Neural cell (in vitro differentiated cells): ENCODE measurements around the gene MYO18A. TPM values are rescaled to one million over a fixed set of nuclear protein-coding genes. Genes with fewer than 3 reads are reported as not detected.

Source experiments
- H2AFZ ChIP-seq: fragments of 200-600, 300-800 bp; sonication (generic), shearing (Covaris generic); 2 replicates; pipeline ENCODE4 v1.6.0; 2014; ENCODE audit warnings: low read depth, mild to moderate bottlenecking, antibody characterized with exemption, low read length, moderate library complexity
- H3F3A ChIP-seq: fragments of 200-600 bp; shearing (Covaris generic); 2 replicates; pipeline ENCODE4 v1.6.1; 2016; ENCODE audit warnings: mild to moderate bottlenecking, moderate library complexity, mixed read lengths, antibody characterized with exemption, low read length; ENCODE audit not compliant: insufficient read depth, poor library complexity, severe bottlenecking
- H3K27ac ChIP-seq: fragments of 200-600, 300-800 bp; sonication (generic), shearing (Covaris generic); 2 replicates; pipeline ENCODE4 v1.5.1; 2014; ENCODE audit warnings: mild to moderate bottlenecking, low read length, moderate library complexity
- H3K27me3 ChIP-seq: fragments of 300-800, 200-600 bp; sonication (generic), shearing (Covaris generic); 2 replicates; pipeline ENCODE4 v1.6.0; 2014; ENCODE audit warnings: mild to moderate bottlenecking, low read depth, low read length, moderate library complexity; ENCODE audit not compliant: insufficient read depth
- H3K36me3 ChIP-seq: fragments of 300-800, 200-600 bp; sonication (generic), shearing (Covaris generic); 2 replicates; pipeline ENCODE4 v1.5.1; 2014; ENCODE audit warnings: mild to moderate bottlenecking, antibody characterized with exemption, low read length, moderate library complexity; ENCODE audit not compliant: insufficient read depth
- H3K4me2 ChIP-seq: fragments of 300-800, 200-600 bp; sonication (generic), shearing (Covaris generic); 2 replicates; pipeline ENCODE4 v1.6.0; 2014; ENCODE audit warnings: mild to moderate bottlenecking, low read length
- H3K4me3 ChIP-seq: fragments of 300-800, 200-600 bp; sonication (generic), shearing (Covaris generic); 2 replicates; pipeline ENCODE4 v1.5.1; 2014; ENCODE audit warnings: mild to moderate bottlenecking, low read length, moderate library complexity
- H3K79me2 ChIP-seq: fragments of 200-600 bp; shearing (Covaris generic); replicated peaks from 2 replicates; pipeline ENCODE4 v1.6.0; 2014; ENCODE audit warnings: mild to moderate bottlenecking, low read length, moderate library complexity; ENCODE audit not compliant: insufficient read depth
- H3K9ac ChIP-seq: fragments of 300-800, 200-600 bp; sonication (generic), shearing (Covaris generic); 2 replicates; pipeline ENCODE4 v1.6.1; 2016; ENCODE audit warnings: mild to moderate bottlenecking, low read length, mixed read lengths
- H3K9me2 ChIP-seq: fragments of 200-600 bp; shearing (Covaris generic); 2 replicates; pipeline ENCODE4 v1.6.1; 2016; ENCODE audit warnings: mild to moderate bottlenecking, low read length, mixed read lengths; ENCODE audit not compliant: insufficient read depth
- H3K9me3 ChIP-seq: fragments of 200-600, 300-800 bp; sonication (generic), shearing (Covaris generic); 2 replicates; pipeline ENCODE4 v1.6.1; 2016; ENCODE audit warnings: mild to moderate bottlenecking, mixed run types, low read length, moderate library complexity, mixed read lengths
- H4K20me1 ChIP-seq: fragments of 200-600 bp; shearing (Covaris generic); 2 replicates; pipeline ENCODE4 v1.6.1; 2016; ENCODE audit warnings: mild to moderate bottlenecking, mixed run types; ENCODE audit not compliant: insufficient read depth
- CTCF ChIP-seq: fragments of 450-650 bp; IDR thresholded peaks from 2 replicates; pipeline ENCODE4 v1.5.1; 2014; ENCODE audit warnings: antibody characterized with exemption, mild to moderate bottlenecking, moderate library complexity; ENCODE audit not compliant: poor library complexity, severe bottlenecking
- EP300 ChIP-seq: fragments of 450-650 bp; conservative IDR thresholded peaks from 2 replicates; pipeline ENCODE4 v1.6.1; 2014; ENCODE audit warnings: antibody characterized with exemption, mild to moderate bottlenecking, moderate library complexity; ENCODE audit not compliant: poor library complexity, severe bottlenecking
- EZH2 ChIP-seq: fragments of 200-600, 300-800 bp; shearing (Covaris generic), sonication (generic); IDR thresholded peaks from 2 replicates; pipeline ENCODE4 v1.6.1; 2014; ENCODE audit warnings: antibody characterized with exemption, low read length, borderline replicate concordance, mild to moderate bottlenecking; ENCODE audit not compliant: insufficient read depth, poor library complexity, severe bottlenecking
- MXI1 ChIP-seq: fragments of 450-650 bp; conservative IDR thresholded peaks from 2 replicates; pipeline ENCODE4 v1.6.1; 2014; ENCODE audit warnings: antibody characterized with exemption, mild to moderate bottlenecking; ENCODE audit not compliant: poor library complexity, severe bottlenecking
- POLR2AphosphoS5 ChIP-seq: IDR thresholded peaks from 2 replicates; pipeline ENCODE4 v1.6.1; 2012
- RAD21 ChIP-seq: fragments of 450-650 bp; conservative IDR thresholded peaks from 2 replicates; pipeline ENCODE4 v1.6.1; 2014; ENCODE audit warnings: antibody characterized with exemption, mild to moderate bottlenecking, moderate library complexity
- REST ChIP-seq: IDR thresholded peaks from 2 replicates; pipeline ENCODE4 v1.6.1; 2012; ENCODE audit warnings: borderline replicate concordance
- SMC3 ChIP-seq: fragments of 450-650 bp; conservative IDR thresholded peaks from 2 replicates; pipeline ENCODE4 v1.6.1; 2014; ENCODE audit warnings: antibody characterized with exemption, mild to moderate bottlenecking, moderate library complexity; ENCODE audit not compliant: poor library complexity
- TAF1 ChIP-seq: IDR thresholded peaks from 2 replicates; pipeline ENCODE4 v1.6.1; 2012; ENCODE audit warnings: low read depth
- polyA plus RNA-seq: library from polyadenylated mRNA; depleted of rRNA; stranded (reverse); fragments of >200 nt; gene quantifications from 2 replicates; pipeline ENCODE4 v1.2.3, GENCODE V29; 2014

Gene MYO18A
- polyA plus RNA-seq, 1 donor from 2014 or later: 21.6 TPM

GRCh38 chr17:29216856-29217255, 36.7 kb upstream of the MYO18A start:
- H3K27ac ChIP-seq: no peak overlapping the region
- no peaks in the 10 kb centered on the region for H4K20me1 ChIP-seq
- no peaks in the 10 kb centered on the region for H3K9me3 ChIP-seq
- no peak overlapping the region for H3K4me2 ChIP-seq
- no peaks in the 10 kb centered on the region for H3K9me2 ChIP-seq
- H3K9ac ChIP-seq: no peak overlapping the region
- H2AFZ ChIP-seq: no peak overlapping the region
- H3K79me2 ChIP-seq: no peaks in the 10 kb centered on the region
- no peak overlapping the region for H3K4me3 ChIP-seq
- no peaks in the 10 kb centered on the region for H3K27me3 ChIP-seq
- no peaks in the 10 kb centered on the region for H3K36me3 ChIP-seq
- TF ChIP-seq CTCF (no peak), EZH2 (no peak), MXI1 (no peak), RAD21 (no peak), REST (no peak), EP300 (no peak), POLR2AphosphoS5 (no peak), SMC3 (no peak), TAF1 (no peak)
- no peaks in the 10 kb centered on the region for H3F3A ChIP-seq

GRCh38 chr17:29216181-29216580, 36.0 kb upstream of the MYO18A start:
- H3K27ac ChIP-seq: no peak overlapping the region
- TF ChIP-seq POLR2AphosphoS5: no peak
- no peak for TF ChIP-seq RAD21
- no peaks in the 10 kb centered on the region for H3K27me3 ChIP-seq
- no peak overlapping the region for H3K4me2 ChIP-seq
- no peaks in the 10 kb centered on the region for H4K20me1 ChIP-seq
- H3K4me3 ChIP-seq: no peak overlapping the region
- no peak overlapping the region for H2AFZ ChIP-seq
- no peaks in the 10 kb centered on the region for H3K79me2 ChIP-seq
- no peak overlapping the region for H3K9ac ChIP-seq
- H3F3A ChIP-seq: no peaks in the 10 kb centered on the region
- no peaks in the 10 kb centered on the region for H3K9me3 ChIP-seq
- no peaks in the 10 kb centered on the region for H3K9me2 ChIP-seq
- H3K36me3 ChIP-seq: no peaks in the 10 kb centered on the region

- Histone ChIP-seq H2AFZ (no peak overlapping the region), H3K9ac (no peak overlapping the region), H3K9me3 (no peaks in the 10 kb centered on the region), H3K9me2 (no peaks in the 10 kb centered on the region), H3K27me3 (no peaks in the 10 kb centered on the region), H3F3A (no peaks in the 10 kb centered on the region), H4K20me1 (no peaks in the 10 kb centered on the region), H3K4me3 (no peak overlapping the region), H3K4me2 (no peak overlapping the region), H3K36me3 (no peaks in the 10 kb centered on the region), H3K27ac (no peak overlapping the region), H3K79me2 (no peaks in the 10 kb centered on the region)
- TF ChIP-seq MXI1 (no peak), RAD21 (no peak), SMC3 (no peak), REST (no peak), POLR2AphosphoS5 (no peak), EP300 (no peak), CTCF (no peak), TAF1 (no peak)
Measured at GRCh38 chr17:29215717-29216116, 35.5 kb upstream of the MYO18A start.
